ENCODE measurements around the gene XXYLT1. TPM values are rescaled to one million over a fixed set of nuclear protein-coding genes. Genes with fewer than 3 reads are reported as not detected.
A peak's percentile ranks its signal among the peaks of the same experiment; 100 is the strongest.

The XXYLT1 gene
- total RNA-seq, 1 donor from 2014 or later: 16.4 TPM

- Histone ChIP-seq H3K9me3 (ENCODE audit: low read depth) (no peaks in the 10 kb centered on the region), H3F3A (ENCODE audit: low read depth) (peaks cover 27% of the 10 kb centered on the region), H3K4me3 (peak overlapping the region; percentile 70), H3K36me3 (no peaks in the 10 kb centered on the region), H3K9ac (peak overlapping the region; percentile 10), H3K4me1 (peaks cover 14% of the 10 kb centered on the region), H3K4me2 (peak overlapping the region; percentile 98), H2AFZ (replicated peaks) (peak overlapping the region; percentile 87), H3K27me3 (no peaks in the 10 kb centered on the region), H3K27ac (no peak overlapping the region), H4K20me1 (ENCODE audit: low read depth) (peaks cover 86% of the 10 kb centered on the region), H3K79me2 (ENCODE audit: low read depth) (peaks cover 76% of the 10 kb centered on the region)
- Mint-ChIP-seq H3K36me3 (peaks cover 3% of the 10 kb centered on the region), H3K4me3 (peak overlapping the region; percentile 69), H3K9me3 (no peaks in the 10 kb centered on the region), H3K27ac (no peak overlapping the region), H3K4me1 (peaks cover 33% of the 10 kb centered on the region), H3K27me3 (ENCODE audit: insufficient read depth, low read depth) (peaks cover 2% of the 10 kb centered on the region)
- DNase-seq (ENCODE audit: low spot score): peak; percentile 96
- TF ChIP-seq EZH2 (IDR thresholded peaks at IDR 0.05) (no peak), CTCF (IDR thresholded peaks at IDR 0.05) (peak; percentile 59), EZH2phosphoT487 (IDR thresholded peaks at IDR 0.05) (peak; percentile 44)
These were observed 11.3 kb downstream of the XXYLT1 start for GRCh38 chr3:195259475-195260279.

GRCh38 chr3:195259154-195259474, 11.8 kb downstream of the XXYLT1 start:
- Histone ChIP-seq H3K4me3 (peak overlapping the region; percentile 70), H4K20me1 (ENCODE audit: low read depth) (peaks cover 84% of the 10 kb centered on the region), H3K27me3 (no peaks in the 10 kb centered on the region), H3K36me3 (no peaks in the 10 kb centered on the region), H2AFZ (replicated peaks) (no peak overlapping the region), H3K27ac (no peak overlapping the region), H3K9ac (no peak overlapping the region), H3K4me2 (peak overlapping the region; percentile 98), H3K4me1 (peaks cover 20% of the 10 kb centered on the region), H3K79me2 (ENCODE audit: low read depth) (peaks cover 75% of the 10 kb centered on the region), H3K9me3 (ENCODE audit: low read depth) (no peaks in the 10 kb centered on the region), H3F3A (ENCODE audit: low read depth) (peaks cover 27% of the 10 kb centered on the region)
- Mint-ChIP-seq H3K4me1 (peaks cover 33% of the 10 kb centered on the region), H3K27ac (no peak overlapping the region), H3K9me3 (no peaks in the 10 kb centered on the region), H3K36me3 (peaks cover 3% of the 10 kb centered on the region), H3K4me3 (peak overlapping the region; percentile 48), H3K27me3 (ENCODE audit: insufficient read depth, low read depth) (peaks cover 2% of the 10 kb centered on the region)
- TF ChIP-seq EZH2phosphoT487 (IDR thresholded peaks at IDR 0.05) (no peak), EZH2 (IDR thresholded peaks at IDR 0.05) (no peak), CTCF (IDR thresholded peaks at IDR 0.05) (no peak)
- no peak for DNase-seq (ENCODE audit: low spot score)

GRCh38 chr3:195258449-195259153, 12.4 kb downstream of the XXYLT1 start:
- H3K4me2 ChIP-seq: peak overlapping the region; percentile 98
- no peaks in the 10 kb centered on the region for H3K9me3 Mint-ChIP-seq
- H3F3A ChIP-seq (ENCODE audit: low read depth): peaks cover 27% of the 10 kb centered on the region
- no peak for DNase-seq (ENCODE audit: low spot score)
- peaks cover 22% of the 10 kb centered on the region for H3K4me1 ChIP-seq
- no peak overlapping the region for H3K9ac ChIP-seq
- peaks cover 76% of the 10 kb centered on the region for H3K79me2 ChIP-seq (ENCODE audit: low read depth)
- H3K27ac Mint-ChIP-seq: peak overlapping the region; percentile 29
- H3K4me3 Mint-ChIP-seq: peak overlapping the region; percentile 69
- no peak overlapping the region for H3K4me3 ChIP-seq
- H3K27me3 Mint-ChIP-seq (ENCODE audit: insufficient read depth, low read depth): peaks cover 2% of the 10 kb centered on the region
- TF ChIP-seq CTCF (IDR thresholded peaks at IDR 0.05) (no peak), EZH2 (IDR thresholded peaks at IDR 0.05) (no peak), EZH2phosphoT487 (IDR thresholded peaks at IDR 0.05) (no peak)
- H3K27ac ChIP-seq: no peak overlapping the region
- peaks cover 36% of the 10 kb centered on the region for H3K4me1 Mint-ChIP-seq
- peaks cover 3% of the 10 kb centered on the region for H3K36me3 Mint-ChIP-seq
- no peaks in the 10 kb centered on the region for H3K9me3 ChIP-seq (ENCODE audit: low read depth)
- peaks cover 79% of the 10 kb centered on the region for H4K20me1 ChIP-seq (ENCODE audit: low read depth)
- no peak overlapping the region for H2AFZ ChIP-seq (replicated peaks)
- no peaks in the 10 kb centered on the region for H3K36me3 ChIP-seq
- no peaks in the 10 kb centered on the region for H3K27me3 ChIP-seq
